HL-60 (cell line): ENCODE data around the gene PRKD2.

Source experiments
- DNase-seq, 2 experiments: peaks; one replicate each; pipeline ENCODE4 v3.0.0-alpha.2; 2010 to 2020; ENCODE audit warnings: low read depth in 1 of 2, low spot score in 1 of 2
- H3K27ac ChIP-seq: fragments of 250-450 bp; sonication (Bioruptor Pico); replicated peaks from 2 replicates; pipeline ENCODE4 v1.5.1; 2020; ENCODE audit warnings: mild to moderate bottlenecking, moderate library complexity
- H3K27me3 ChIP-seq: fragments of 250-450 bp; sonication (Bioruptor Pico); 2 replicates; pipeline ENCODE4 v1.5.1; 2021; ENCODE audit warnings: mild to moderate bottlenecking, moderate library complexity; ENCODE audit not compliant: insufficient read depth, poor library complexity, severe bottlenecking
- H3K4me3 ChIP-seq: replicated peaks from 2 replicates; pipeline ENCODE4 v1.5.1; 2011; ENCODE audit warnings: mild to moderate bottlenecking, control low read depth, low read length; ENCODE audit not compliant: insufficient read depth
- CTCF ChIP-seq: IDR thresholded peaks from one replicate; pipeline ENCODE4 v1.5.1; 2011; ENCODE audit warnings: low read length, control low read depth, inconsistent platforms; ENCODE audit not compliant: insufficient read depth
- GABPA ChIP-seq: IDR thresholded peaks from 2 replicates; pipeline ENCODE4 v1.6.1; 2012; ENCODE audit warnings: low read depth
- POLR2AphosphoS5 ChIP-seq: IDR thresholded peaks from 2 replicates; pipeline ENCODE4 v1.6.1; 2012; ENCODE audit warnings: low read depth
- REST ChIP-seq: IDR thresholded peaks from 2 replicates; pipeline ENCODE4 v1.6.1; 2012; ENCODE audit warnings: low read depth; ENCODE audit not compliant: insufficient replicate concordance
- SPI1 ChIP-seq: IDR thresholded peaks from 2 replicates; pipeline ENCODE4 v1.6.1; 2012; ENCODE audit warnings: low read depth, mild to moderate bottlenecking, borderline replicate concordance

Gene PRKD2

GRCh38 chr19:46661020-46661731 is 55.7 kb downstream of the PRKD2 start, which contains the start of gene DACT3:
TSS of gene DACT3 (minus strand) at chr19:46661182. CDS start at chr19:46661064, 118 bp downstream.
- TF ChIP-seq GABPA (no peak), CTCF (no peak), SPI1 (no peak), REST (no peak), POLR2AphosphoS5 (no peak)
- Histone ChIP-seq H3K4me3 (peak within 1 kb of the TSS; percentile 43), H3K27ac (no peak within 1 kb of the TSS), H3K27me3 (peaks cover 18% of the 10 kb centered on the region)
- DNase-seq: peak; percentile 99 to 100

- no peak overlapping the region for H3K27ac ChIP-seq
- peaks cover 18% of the 10 kb centered on the region for H3K27me3 ChIP-seq
- peak overlapping the region; percentile 43 for H3K4me3 ChIP-seq
- TF ChIP-seq REST (no peak), SPI1 (no peak), POLR2AphosphoS5 (no peak), CTCF (no peak), GABPA (no peak)
- DNase-seq: no peak
Measured at GRCh38 chr19:46660551-46661019, 56.3 kb downstream of the PRKD2 start.

- Histone ChIP-seq H3K27ac (no peak overlapping the region), H3K27me3 (peaks cover 18% of the 10 kb centered on the region), H3K4me3 (0 out of 2 replicates have a peak overlapping the region, but pooled peaks have one; percentile 43)
- DNase-seq: no peak
- no peak for TF ChIP-seq POLR2AphosphoS5
- no peak for TF ChIP-seq GABPA
- no peak for TF ChIP-seq REST
- no peak for TF ChIP-seq CTCF
- no peak for TF ChIP-seq SPI1
Measured at GRCh38 chr19:46660008-46660517, 56.9 kb downstream of the PRKD2 start.
